Upper lobe of right lung (tissue), 1 donor: ENCODE measurements around the gene AARSD1. TPM values are rescaled to one million over a fixed set of nuclear protein-coding genes. Genes with fewer than 3 reads are reported as not detected.

Experiments
- ATAC-seq: fragments of 200-7000 bp; cut with Tn5 transposase; one replicate; pipeline ENCODE4 v1.9.1; 2020; ENCODE audit warnings: mild to moderate bottlenecking, moderate library complexity
- DNase-seq: peaks from one replicate; pipeline ENCODE4 v3.0.0-alpha.2; 2020
- H3K27ac ChIP-seq: fragments of 200-600 bp; one replicate; pipeline ENCODE4 v1.8.0; 2022
- H3K27me3 ChIP-seq: fragments of 200-600 bp; one replicate; pipeline ENCODE4 v1.8.0; 2022; ENCODE audit warnings: mild to moderate bottlenecking
- H3K36me3 ChIP-seq: fragments of 200-600 bp; one replicate; pipeline ENCODE4 v1.8.0; 2022
- H3K4me1 ChIP-seq: fragments of 200-600 bp; one replicate; pipeline ENCODE4 v1.8.0; 2022
- H3K4me3 ChIP-seq: fragments of 200-600 bp; one replicate; pipeline ENCODE4 v1.8.0; 2022; ENCODE audit warnings: mild to moderate bottlenecking
- H3K9me3 ChIP-seq: fragments of 200-600 bp; one replicate; pipeline ENCODE4 v1.8.0; 2022
- intact Hi-C: fragments of 100-400 bp; cut with DNase I; formaldehyde crosslinking; loops from one replicate; pipeline ENCODE4 v1.11.0; 2022
- total RNA-seq: library from RNA; stranded (reverse); fragmentation: NEBNext Ultra II Directional; extraction: Animal tissue kit (Norgen Biotek cat#: 25700); gene quantifications from one replicate; pipeline ENCODE4 v1.2.1, GENCODE V29; 2021
- TF ChIP-seq, protein P1 (sequence below): fragments of 200-600 bp; IDR thresholded peaks from one replicate; pipeline ENCODE4 v1.8.0; 2022; ENCODE audit warnings: antibody characterized with exemption
- donor health status: DM: no; HTN: yes; CAD: no; lungs with severe emphysema.

The AARSD1 gene
- total RNA-seq, 1 donor from 2014 or later, result 35.0 TPM

DNA sequence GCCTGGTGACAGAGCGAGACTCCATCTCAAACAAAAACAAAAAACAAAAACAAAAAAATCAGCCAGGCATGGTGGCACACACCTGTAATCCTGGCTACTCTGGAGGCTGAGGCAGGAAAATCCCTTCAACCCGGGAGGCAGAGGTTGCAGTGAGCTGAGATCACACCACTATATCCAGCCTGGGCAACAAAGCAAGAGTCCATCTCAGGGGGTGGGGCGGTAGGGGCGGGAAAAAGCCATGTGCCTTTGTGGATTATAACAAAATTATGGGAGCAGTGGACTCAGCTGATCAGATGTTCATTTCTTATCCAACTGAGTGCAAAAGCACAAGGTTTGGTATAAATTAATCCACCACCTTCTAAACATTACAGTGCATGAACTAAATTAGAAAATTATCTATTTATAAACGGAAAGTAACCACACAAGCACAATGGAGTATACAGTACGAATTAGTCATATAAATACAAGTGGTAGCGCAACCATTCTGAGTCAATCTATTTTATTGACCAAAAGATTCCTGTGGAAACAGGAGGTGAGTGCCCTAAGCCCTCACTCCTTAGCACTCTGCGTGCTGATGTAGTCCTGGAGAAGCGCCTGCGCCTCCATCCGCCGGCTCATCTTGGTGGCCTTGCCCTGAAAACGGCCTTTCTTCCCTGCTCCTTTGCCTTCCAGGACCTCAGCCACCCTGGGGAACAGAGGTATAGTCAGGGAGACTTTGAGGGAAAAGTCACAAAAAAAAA, 14.0 kb downstream of the AARSD1 start:
- Histone ChIP-seq H3K27me3 (no peaks in the 10 kb centered on the region), H3K36me3 (peaks cover 68% of the 10 kb centered on the region), H3K9me3 (no peaks in the 10 kb centered on the region), H3K4me1 (no peaks in the 10 kb centered on the region), H3K27ac (no peak overlapping the region), H3K4me3 (no peak overlapping the region)
- TF ChIP-seq, protein P1, sequence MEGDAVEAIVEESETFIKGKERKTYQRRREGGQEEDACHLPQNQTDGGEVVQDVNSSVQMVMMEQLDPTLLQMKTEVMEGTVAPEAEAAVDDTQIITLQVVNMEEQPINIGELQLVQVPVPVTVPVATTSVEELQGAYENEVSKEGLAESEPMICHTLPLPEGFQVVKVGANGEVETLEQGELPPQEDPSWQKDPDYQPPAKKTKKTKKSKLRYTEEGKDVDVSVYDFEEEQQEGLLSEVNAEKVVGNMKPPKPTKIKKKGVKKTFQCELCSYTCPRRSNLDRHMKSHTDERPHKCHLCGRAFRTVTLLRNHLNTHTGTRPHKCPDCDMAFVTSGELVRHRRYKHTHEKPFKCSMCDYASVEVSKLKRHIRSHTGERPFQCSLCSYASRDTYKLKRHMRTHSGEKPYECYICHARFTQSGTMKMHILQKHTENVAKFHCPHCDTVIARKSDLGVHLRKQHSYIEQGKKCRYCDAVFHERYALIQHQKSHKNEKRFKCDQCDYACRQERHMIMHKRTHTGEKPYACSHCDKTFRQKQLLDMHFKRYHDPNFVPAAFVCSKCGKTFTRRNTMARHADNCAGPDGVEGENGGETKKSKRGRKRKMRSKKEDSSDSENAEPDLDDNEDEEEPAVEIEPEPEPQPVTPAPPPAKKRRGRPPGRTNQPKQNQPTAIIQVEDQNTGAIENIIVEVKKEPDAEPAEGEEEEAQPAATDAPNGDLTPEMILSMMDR, result no peak
- no peak for ATAC-seq
- intact Hi-C loops, result no loop called here
- no peak for DNase-seq

DNA sequence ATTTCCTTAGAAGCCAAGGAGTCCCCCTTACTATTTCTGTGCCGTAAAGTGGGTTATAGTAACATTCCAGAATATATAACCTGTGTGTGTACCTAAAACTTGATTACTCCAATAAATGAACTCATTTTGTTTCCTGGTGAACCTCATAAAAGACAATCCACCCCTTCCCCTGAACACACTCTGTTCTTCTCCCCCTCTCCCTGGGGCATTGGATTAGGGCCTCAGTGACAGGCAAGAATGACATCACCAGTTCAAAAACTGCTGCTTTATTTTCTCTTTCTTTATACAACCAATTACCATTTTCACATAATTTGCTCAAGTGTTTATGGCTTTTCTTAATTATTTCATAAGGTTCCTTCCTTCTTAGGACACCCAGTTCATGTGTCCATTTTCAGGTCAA, 17.4 kb downstream of the AARSD1 start:
- DNase-seq (no peak), ATAC-seq (no peak)
- H3K27me3 ChIP-seq, result no peaks in the 10 kb centered on the region
- H3K27ac ChIP-seq, result no peak overlapping the region
- no peaks in the 10 kb centered on the region for H3K9me3 ChIP-seq
- intact Hi-C loops, result no loop called here
- peaks cover 34% of the 10 kb centered on the region for H3K36me3 ChIP-seq
- H3K4me1 ChIP-seq, result no peaks in the 10 kb centered on the region
- TF ChIP-seq, protein P1, result no peak
- no peak overlapping the region for H3K4me3 ChIP-seq

DNA sequence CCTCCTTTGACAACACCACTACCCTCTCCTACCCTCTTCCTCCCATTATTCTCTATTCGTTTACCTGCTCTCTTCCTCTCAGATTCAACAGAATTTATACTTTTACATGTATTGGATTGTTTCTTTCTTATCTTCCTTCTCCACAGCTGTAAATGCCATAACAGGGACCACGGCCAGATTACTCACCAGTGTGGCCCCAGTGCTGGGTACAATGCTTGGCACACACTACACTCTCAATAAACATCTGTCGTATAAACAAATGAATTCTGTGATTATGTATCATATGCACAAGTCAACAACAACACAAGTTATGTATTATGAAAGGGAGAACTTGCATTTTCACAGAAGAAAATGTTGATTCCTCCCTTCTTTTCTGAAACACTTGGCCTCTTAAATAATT, 20.0 kb downstream of the AARSD1 start:
- intact Hi-C loops, result no loop called here
- H3K27ac ChIP-seq, result no peak overlapping the region
- no peaks in the 10 kb centered on the region for H3K4me1 ChIP-seq
- TF ChIP-seq, protein P1, result no peak
- ATAC-seq (no peak), DNase-seq (no peak)
- H3K9me3 ChIP-seq, result no peaks in the 10 kb centered on the region
- no peak overlapping the region for H3K4me3 ChIP-seq
- peaks cover 4% of the 10 kb centered on the region for H3K27me3 ChIP-seq
- H3K36me3 ChIP-seq, result peaks cover 8% of the 10 kb centered on the region

DNA sequence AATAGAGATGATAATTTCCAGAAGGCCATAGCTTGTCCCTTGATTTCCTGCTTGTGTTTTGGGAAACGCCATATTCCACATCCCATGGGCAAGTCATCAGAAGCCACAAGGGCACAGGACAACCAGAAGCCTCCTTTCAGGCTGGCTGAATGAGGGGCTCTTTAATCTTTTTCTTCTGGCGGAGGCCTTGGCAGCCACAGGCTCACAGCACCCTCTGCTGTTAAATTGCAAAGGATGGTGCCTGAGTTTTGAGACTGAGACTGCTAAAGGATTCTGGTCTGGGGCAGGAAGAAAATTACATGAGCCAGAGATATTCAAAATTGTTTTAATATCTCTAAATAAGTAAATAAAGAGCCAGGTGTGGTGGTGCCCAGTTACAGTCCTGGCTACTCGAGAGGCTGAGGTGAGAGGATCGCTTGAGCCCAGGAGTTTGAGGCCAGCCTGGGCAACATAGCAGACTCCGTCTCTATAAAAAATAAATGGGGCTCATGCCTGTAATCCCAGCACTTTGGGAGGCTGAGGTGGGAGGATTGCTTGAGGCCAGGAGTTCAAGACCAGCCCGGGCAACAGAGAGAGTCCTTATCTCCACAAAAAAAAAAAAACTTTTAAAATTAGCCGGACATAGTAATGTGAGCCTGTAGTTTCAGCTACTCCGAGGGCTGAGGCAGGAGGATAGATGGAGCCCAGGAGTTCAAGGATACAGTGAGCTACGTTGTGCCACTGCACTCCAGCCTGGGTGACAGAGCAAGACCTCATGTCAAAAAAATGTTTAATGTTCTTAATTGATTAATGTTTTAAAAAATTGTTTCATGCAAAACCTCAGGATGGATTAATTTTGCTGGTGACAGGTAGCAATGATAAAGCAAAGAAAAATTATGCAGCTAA, 26.3 kb downstream of the AARSD1 start:
- ATAC-seq (peak; percentile 78), DNase-seq (no peak)
- TF ChIP-seq, protein P1, result peak; percentile 61
- H3K4me3 ChIP-seq, result no peak overlapping the region
- intact Hi-C loops, result loop anchor here (5.0 kb wide), 1 partner anchor 96 kb away; the partner anchor contains the start of gene AOC2
- no peaks in the 10 kb centered on the region for H3K4me1 ChIP-seq
- no peaks in the 10 kb centered on the region for H3K9me3 ChIP-seq
- H3K27me3 ChIP-seq, result peaks cover 4% of the 10 kb centered on the region
- H3K36me3 ChIP-seq, result no peaks in the 10 kb centered on the region
- H3K27ac ChIP-seq, result no peak overlapping the region

DNA sequence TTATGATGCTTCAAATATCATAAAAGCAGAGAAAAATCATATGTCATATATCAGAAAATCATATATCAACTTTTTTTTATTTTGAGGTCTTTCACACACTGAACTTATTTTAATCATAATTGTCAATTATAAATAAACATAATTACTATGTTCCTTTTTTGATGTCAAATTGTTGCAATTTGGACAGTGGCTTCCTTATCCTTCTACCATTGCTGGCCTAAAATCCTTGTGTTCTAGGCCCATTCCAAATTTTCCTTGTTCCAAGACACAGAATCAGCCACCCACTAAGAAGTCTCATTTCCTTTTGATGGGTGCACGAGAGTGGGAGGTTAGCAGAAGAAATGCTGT, 34.8 kb downstream of the AARSD1 start:
- H3K36me3 ChIP-seq, result no peaks in the 10 kb centered on the region
- TF ChIP-seq, protein P1, result no peak
- no peak overlapping the region for H3K4me3 ChIP-seq
- intact Hi-C loops, result no loop called here
- H3K27me3 ChIP-seq, result no peaks in the 10 kb centered on the region
- H3K27ac ChIP-seq, result peak overlapping the region; percentile 81
- no peaks in the 10 kb centered on the region for H3K9me3 ChIP-seq
- ATAC-seq (no peak), DNase-seq (no peak)
- peaks cover 14% of the 10 kb centered on the region for H3K4me1 ChIP-seq
